ENCODE results near the gene HS1BP3. TPM values are rescaled to one million over a fixed set of nuclear protein-coding genes. Genes with fewer than 3 reads are reported as not detected.
A peak's percentile ranks its signal among the peaks of the same experiment; 100 is the strongest.

HS1BP3 gene
- total RNA-seq, 4 donors from 2014 or later, result 30.8 to 42.7 (median 41.7) TPM

- Histone ChIP-seq H3K27me3 (no peaks in the 10 kb centered on the region), H3K9me3 (no peaks in the 10 kb centered on the region), H3K36me3 (no peaks in the 10 kb centered on the region), H3K4me1 (peaks cover 11 to 62% of the 10 kb centered on the region in 2 donors), H3K4me3 (replicated peaks in 1 of 3) (no peak overlapping the region), H3K27ac (peak overlapping the region; percentile 44 to 70 (median 64))
- WGBS, 2 donors, result 59 to 63% methylated on average over 8 to 12 of the region's 12 CpGs
- no peak for TF ChIP-seq POLR2A (IDR thresholded peaks at IDR 0.05)
- TF ChIP-seq CTCF (IDR thresholded peaks at IDR 0.05), result no peak
- intact Hi-C loops (cut with DNase I), result no loop called here
- DNase-seq, result peak; percentile 53 to 72
Observed at GRCh38 chr2:20599001-20599600, 51.8 kb downstream of the HS1BP3 start.

GRCh38 chr2:20597860-20598183 lies 53.1 kb downstream of the HS1BP3 start:
- peak overlapping the region; percentile 60 to 75 (median 61) for H3K27ac ChIP-seq
- DNase-seq, result no peak
- H3K4me1 ChIP-seq, result peaks cover 11 to 73% of the 10 kb centered on the region in 2 donors
- no peak for TF ChIP-seq POLR2A (IDR thresholded peaks at IDR 0.05)
- no peak for TF ChIP-seq CTCF (IDR thresholded peaks at IDR 0.05)
- no peaks in the 10 kb centered on the region for H3K27me3 ChIP-seq
- H3K9me3 ChIP-seq, result no peaks in the 10 kb centered on the region
- H3K36me3 ChIP-seq, result no peaks in the 10 kb centered on the region
- WGBS, 2 donors, result 87 to 89% methylated on average over 6 of the region's 6 CpGs
- intact Hi-C loops (cut with DNase I), result no loop called here
- no peak overlapping the region for H3K4me3 ChIP-seq (replicated peaks in 1 of 3)

- peak; percentile 53 to 58 for DNase-seq
- Histone ChIP-seq H3K36me3 (no peaks in the 10 kb centered on the region), H3K27me3 (no peaks in the 10 kb centered on the region), H3K4me1 (peaks cover 11 to 78% of the 10 kb centered on the region in 2 donors), H3K27ac (peak overlapping the region; percentile 60 to 75 (median 61)), H3K4me3 (replicated peaks in 1 of 3) (no peak overlapping the region), H3K9me3 (no peaks in the 10 kb centered on the region)
- TF ChIP-seq POLR2A (IDR thresholded peaks at IDR 0.05) (no peak), CTCF (IDR thresholded peaks at IDR 0.05) (no peak)
- WGBS, 2 donors, result 56 to 65% methylated on average over 8 to 9 of the region's 9 CpGs
- intact Hi-C loops (cut with DNase I), result no loop called here
Observed at GRCh38 chr2:20596973-20597859, 53.7 kb downstream of the HS1BP3 start.

- WGBS, 2 donors, result 90 to 91% methylated on average over 4 of the region's 4 CpGs
- Histone ChIP-seq H3K9me3 (no peaks in the 10 kb centered on the region), H3K27me3 (no peaks in the 10 kb centered on the region), H3K36me3 (no peaks in the 10 kb centered on the region), H3K4me3 (replicated peaks in 1 of 3) (no peak overlapping the region), H3K4me1 (peaks cover 11 to 78% of the 10 kb centered on the region in 2 donors), H3K27ac (peak overlapping the region; percentile 10 to 75 (median 61))
- no peak for TF ChIP-seq POLR2A (IDR thresholded peaks at IDR 0.05)
- TF ChIP-seq CTCF (IDR thresholded peaks at IDR 0.05), result no peak
- no peak for DNase-seq
- intact Hi-C loops (cut with DNase I), result no loop called here
Observed at GRCh38 chr2:20596193-20596972, 54.5 kb downstream of the HS1BP3 start.

Data from thyroid gland (tissue), 4 donors.